SK-N-SH treated with all-trans-retinoic acid at 6 μM for 48 hours (cell line): ENCODE data around the gene ZNF649.

Experiments
- ATAC-seq: fragments of 200-7000 bp; cut with Tn5 transposase; 3 replicates; pipeline ENCODE4 v1.9.1; 2020; ENCODE audit warnings: mild to moderate bottlenecking, moderate library complexity
- ARNTL ChIP-seq: fragments of 450-650 bp; formaldehyde crosslinking; IDR thresholded peaks from 2 replicates; pipeline ENCODE4 v1.5.0; 2020; ENCODE audit warnings: low read depth, mild to moderate bottlenecking, moderate library complexity, borderline replicate concordance
- BACH2 ChIP-seq: fragments of 250-450 bp; sonication (Bioruptor Pico); IDR thresholded peaks from 2 replicates; pipeline ENCODE4 v1.9.0; 2021; ENCODE audit warnings: mild to moderate bottlenecking, borderline replicate concordance
- CREB5 ChIP-seq: fragments of 250-450 bp; sonication (Bioruptor Pico); IDR thresholded peaks from 2 replicates; pipeline ENCODE4 v1.5.1; 2020; ENCODE audit warnings: low read depth, mild to moderate bottlenecking, moderate library complexity
- CSDC2 ChIP-seq: fragments of 250-450 bp; sonication (Bioruptor Pico); IDR thresholded peaks from 2 replicates; pipeline ENCODE4 v1.5.0; 2020; ENCODE audit warnings: mild to moderate bottlenecking, moderate library complexity
- ISL1 ChIP-seq: fragments of 250-450 bp; sonication (Bioruptor Pico); IDR thresholded peaks from 2 replicates; pipeline ENCODE4 v2.1.2; 2022; ENCODE audit warnings: mild to moderate bottlenecking, moderate library complexity
- OSR1 ChIP-seq: fragments of 250-450 bp; sonication (Bioruptor Pico); IDR thresholded peaks from 2 replicates; pipeline ENCODE4 v1.8.0; 2022; ENCODE audit warnings: moderate library complexity, mild to moderate bottlenecking, inconsistent platforms
- RARB ChIP-seq: fragments of 250-450 bp; sonication (Bioruptor Pico); IDR thresholded peaks from 2 replicates; pipeline ENCODE4 v1.8.0; 2021; ENCODE audit warnings: mild to moderate bottlenecking, moderate library complexity
- SNAI2 ChIP-seq: fragments of 250-450 bp; sonication (Bioruptor Pico); IDR thresholded peaks from 2 replicates; pipeline ENCODE4 v1.5.0; 2020; ENCODE audit warnings: mild to moderate bottlenecking, moderate library complexity
- TCF4 ChIP-seq: fragments of 250-450 bp; sonication (Bioruptor Pico); IDR thresholded peaks from 2 replicates; pipeline ENCODE4 v1.8.0; 2021; ENCODE audit warnings: mild to moderate bottlenecking, moderate library complexity, borderline replicate concordance
- TOX ChIP-seq: fragments of 250-450 bp; sonication (Bioruptor Pico); IDR thresholded peaks from 2 replicates; pipeline ENCODE4 v1.8.0; 2021; ENCODE audit warnings: mild to moderate bottlenecking, moderate library complexity, borderline replicate concordance
- ZC3H10 ChIP-seq: fragments of 250-450 bp; sonication (Bioruptor Pico); IDR thresholded peaks from 2 replicates; pipeline ENCODE4 v1.5.1; 2021; ENCODE audit warnings: mild to moderate bottlenecking, moderate library complexity
- ZFP3 ChIP-seq: fragments of 250-450 bp; sonication (Bioruptor Pico); IDR thresholded peaks from 2 replicates; pipeline ENCODE4 v1.5.0; 2020; ENCODE audit warnings: mild to moderate bottlenecking, moderate library complexity
- ZFP30 ChIP-seq: fragments of 450-650 bp; formaldehyde crosslinking; IDR thresholded peaks from 2 replicates; pipeline ENCODE4 v1.5.0; 2022; ENCODE audit warnings: mild to moderate bottlenecking, moderate library complexity
- ZNF565 ChIP-seq: fragments of 450-650 bp; formaldehyde crosslinking; conservative IDR thresholded peaks from 2 replicates; pipeline ENCODE4 v1.5.0; 2020; ENCODE audit warnings: low read depth, mild to moderate bottlenecking, moderate library complexity
- ZNF8 ChIP-seq: fragments of 450-650 bp; formaldehyde crosslinking; IDR thresholded peaks from 2 replicates; pipeline ENCODE4 v1.5.0; 2020; ENCODE audit warnings: mild to moderate bottlenecking, moderate library complexity
- TF ChIP-seq, protein P1 (sequence below): fragments of 250-450 bp; sonication (Bioruptor Pico); IDR thresholded peaks from 2 replicates; pipeline ENCODE4 v1.5.1; 2021; ENCODE audit warnings: mild to moderate bottlenecking, moderate library complexity
- TF ChIP-seq, protein P2 (sequence below): fragments of 250-450 bp; sonication (Bioruptor Pico); IDR thresholded peaks from 2 replicates; pipeline ENCODE4 v1.8.0; 2020; ENCODE audit warnings: mild to moderate bottlenecking, moderate library complexity, borderline replicate concordance
- TF ChIP-seq, protein P3 (sequence below): fragments of 250-450 bp; sonication (Bioruptor Pico); IDR thresholded peaks from 2 replicates; pipeline ENCODE4 v1.8.0; 2021; ENCODE audit warnings: low read depth, mild to moderate bottlenecking, moderate library complexity, borderline replicate concordance
- TF ChIP-seq, protein P4 (sequence below): fragments of 250-450 bp; sonication (Bioruptor Pico); IDR thresholded peaks from 2 replicates; pipeline ENCODE4 v1.5.0; 2020; ENCODE audit warnings: mild to moderate bottlenecking, moderate library complexity

Gene ZNF649

DNA sequence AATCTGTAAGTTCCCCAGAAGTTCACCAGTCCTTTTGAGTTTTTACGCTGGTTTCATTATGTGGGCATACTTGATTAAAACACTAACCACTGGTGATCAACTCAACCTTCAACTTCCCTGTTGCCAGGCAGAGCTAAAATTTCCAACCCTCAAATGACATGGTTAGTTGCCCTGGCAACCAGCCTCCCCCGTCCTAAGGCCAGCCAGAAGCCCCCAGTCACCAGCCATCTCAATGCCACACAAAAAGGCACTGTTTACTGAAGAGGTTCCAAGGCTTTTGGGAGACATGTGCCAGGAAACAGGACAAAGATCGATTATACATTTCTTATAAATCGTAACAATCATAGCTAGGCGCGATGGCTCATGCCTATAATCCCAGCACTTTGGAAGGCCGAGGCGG, 1.6 kb downstream of the ZNF649 start:
- no peak for ATAC-seq
- TF ChIP-seq CSDC2 (CRISPR knock-in tag) (no peak), ZC3H10 (CRISPR knock-in tag) (no peak), OSR1 (no peak), ZFP30 (CRISPR knock-in tag) (no peak), TCF4 (no peak), ZNF565 (CRISPR knock-in tag) (no peak), ISL1 (CRISPR knock-in tag) (no peak), ARNTL (no peak), BACH2 (CRISPR knock-in tag) (no peak), ZFP3 (CRISPR knock-in tag) (no peak), TOX (CRISPR knock-in tag) (no peak), CREB5 (CRISPR knock-in tag) (no peak), SNAI2 (CRISPR knock-in tag) (no peak), RARB (no peak)
- TF ChIP-seq, protein P1, sequence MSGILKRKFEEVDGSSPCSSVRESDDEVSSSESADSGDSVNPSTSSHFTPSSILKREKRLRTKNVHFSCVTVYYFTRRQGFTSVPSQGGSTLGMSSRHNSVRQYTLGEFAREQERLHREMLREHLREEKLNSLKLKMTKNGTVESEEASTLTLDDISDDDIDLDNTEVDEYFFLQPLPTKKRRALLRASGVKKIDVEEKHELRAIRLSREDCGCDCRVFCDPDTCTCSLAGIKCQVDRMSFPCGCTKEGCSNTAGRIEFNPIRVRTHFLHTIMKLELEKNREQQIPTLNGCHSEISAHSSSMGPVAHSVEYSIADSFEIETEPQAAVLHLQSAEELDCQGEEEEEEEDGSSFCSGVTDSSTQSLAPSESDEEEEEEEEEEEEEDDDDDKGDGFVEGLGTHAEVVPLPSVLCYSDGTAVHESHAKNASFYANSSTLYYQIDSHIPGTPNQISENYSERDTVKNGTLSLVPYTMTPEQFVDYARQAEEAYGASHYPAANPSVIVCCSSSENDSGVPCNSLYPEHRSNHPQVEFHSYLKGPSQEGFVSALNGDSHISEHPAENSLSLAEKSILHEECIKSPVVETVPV (CRISPR knock-in tag) = no peak
- TF ChIP-seq, protein P2, sequence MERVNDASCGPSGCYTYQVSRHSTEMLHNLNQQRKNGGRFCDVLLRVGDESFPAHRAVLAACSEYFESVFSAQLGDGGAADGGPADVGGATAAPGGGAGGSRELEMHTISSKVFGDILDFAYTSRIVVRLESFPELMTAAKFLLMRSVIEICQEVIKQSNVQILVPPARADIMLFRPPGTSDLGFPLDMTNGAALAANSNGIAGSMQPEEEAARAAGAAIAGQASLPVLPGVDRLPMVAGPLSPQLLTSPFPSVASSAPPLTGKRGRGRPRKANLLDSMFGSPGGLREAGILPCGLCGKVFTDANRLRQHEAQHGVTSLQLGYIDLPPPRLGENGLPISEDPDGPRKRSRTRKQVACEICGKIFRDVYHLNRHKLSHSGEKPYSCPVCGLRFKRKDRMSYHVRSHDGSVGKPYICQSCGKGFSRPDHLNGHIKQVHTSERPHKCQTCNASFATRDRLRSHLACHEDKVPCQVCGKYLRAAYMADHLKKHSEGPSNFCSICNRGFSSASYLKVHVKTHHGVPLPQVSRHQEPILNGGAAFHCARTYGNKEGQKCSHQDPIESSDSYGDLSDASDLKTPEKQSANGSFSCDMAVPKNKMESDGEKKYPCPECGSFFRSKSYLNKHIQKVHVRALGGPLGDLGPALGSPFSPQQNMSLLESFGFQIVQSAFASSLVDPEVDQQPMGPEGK = no peak
- TF ChIP-seq, protein P3, sequence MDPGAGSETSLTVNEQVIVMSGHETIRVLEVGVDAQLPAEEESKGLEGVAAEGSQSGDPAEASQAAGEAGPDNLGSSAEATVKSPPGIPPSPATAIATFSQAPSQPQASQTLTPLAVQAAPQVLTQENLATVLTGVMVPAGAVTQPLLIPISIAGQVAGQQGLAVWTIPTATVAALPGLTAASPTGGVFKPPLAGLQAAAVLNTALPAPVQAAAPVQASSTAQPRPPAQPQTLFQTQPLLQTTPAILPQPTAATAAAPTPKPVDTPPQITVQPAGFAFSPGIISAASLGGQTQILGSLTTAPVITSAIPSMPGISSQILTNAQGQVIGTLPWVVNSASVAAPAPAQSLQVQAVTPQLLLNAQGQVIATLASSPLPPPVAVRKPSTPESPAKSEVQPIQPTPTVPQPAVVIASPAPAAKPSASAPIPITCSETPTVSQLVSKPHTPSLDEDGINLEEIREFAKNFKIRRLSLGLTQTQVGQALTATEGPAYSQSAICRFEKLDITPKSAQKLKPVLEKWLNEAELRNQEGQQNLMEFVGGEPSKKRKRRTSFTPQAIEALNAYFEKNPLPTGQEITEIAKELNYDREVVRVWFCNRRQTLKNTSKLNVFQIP (CRISPR knock-in tag) = no peak
- TF ChIP-seq, protein P4, sequence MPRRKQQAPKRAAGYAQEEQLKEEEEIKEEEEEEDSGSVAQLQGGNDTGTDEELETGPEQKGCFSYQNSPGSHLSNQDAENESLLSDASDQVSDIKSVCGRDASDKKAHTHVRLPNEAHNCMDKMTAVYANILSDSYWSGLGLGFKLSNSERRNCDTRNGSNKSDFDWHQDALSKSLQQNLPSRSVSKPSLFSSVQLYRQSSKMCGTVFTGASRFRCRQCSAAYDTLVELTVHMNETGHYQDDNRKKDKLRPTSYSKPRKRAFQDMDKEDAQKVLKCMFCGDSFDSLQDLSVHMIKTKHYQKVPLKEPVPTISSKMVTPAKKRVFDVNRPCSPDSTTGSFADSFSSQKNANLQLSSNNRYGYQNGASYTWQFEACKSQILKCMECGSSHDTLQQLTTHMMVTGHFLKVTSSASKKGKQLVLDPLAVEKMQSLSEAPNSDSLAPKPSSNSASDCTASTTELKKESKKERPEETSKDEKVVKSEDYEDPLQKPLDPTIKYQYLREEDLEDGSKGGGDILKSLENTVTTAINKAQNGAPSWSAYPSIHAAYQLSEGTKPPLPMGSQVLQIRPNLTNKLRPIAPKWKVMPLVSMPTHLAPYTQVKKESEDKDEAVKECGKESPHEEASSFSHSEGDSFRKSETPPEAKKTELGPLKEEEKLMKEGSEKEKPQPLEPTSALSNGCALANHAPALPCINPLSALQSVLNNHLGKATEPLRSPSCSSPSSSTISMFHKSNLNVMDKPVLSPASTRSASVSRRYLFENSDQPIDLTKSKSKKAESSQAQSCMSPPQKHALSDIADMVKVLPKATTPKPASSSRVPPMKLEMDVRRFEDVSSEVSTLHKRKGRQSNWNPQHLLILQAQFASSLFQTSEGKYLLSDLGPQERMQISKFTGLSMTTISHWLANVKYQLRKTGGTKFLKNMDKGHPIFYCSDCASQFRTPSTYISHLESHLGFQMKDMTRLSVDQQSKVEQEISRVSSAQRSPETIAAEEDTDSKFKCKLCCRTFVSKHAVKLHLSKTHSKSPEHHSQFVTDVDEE = no peak
- TF ChIP-seq, all 23 proteins: peak for 0

GRCh38 chr19:51901860-51902259, 3.0 kb downstream of the ZNF649 start:
- no peak for ATAC-seq
- TF ChIP-seq ZNF8 (CRISPR knock-in tag) (no peak), ZC3H10 (CRISPR knock-in tag) (no peak), TOX (CRISPR knock-in tag) (no peak), CREB5 (CRISPR knock-in tag) (no peak)
- TF ChIP-seq, protein P3 (CRISPR knock-in tag) = no peak
- TF ChIP-seq, all 23 proteins: peak for 0
